UCSD-AML1 (cell line): ENCODE results near the gene IL36RN.
"Not testable (repeated sequence)": the region's sequence is repeated elsewhere in the genome, so short reads cannot be mapped to it uniquely, and the experiment has no call there.

Experiments
- DNase-seq: peaks from one replicate; lab custom pipeline; 2025; ENCODE audit not compliant: unreplicated experiment; lab: John Stamatoyannopoulos, UW

IL36RN gene

DNA sequence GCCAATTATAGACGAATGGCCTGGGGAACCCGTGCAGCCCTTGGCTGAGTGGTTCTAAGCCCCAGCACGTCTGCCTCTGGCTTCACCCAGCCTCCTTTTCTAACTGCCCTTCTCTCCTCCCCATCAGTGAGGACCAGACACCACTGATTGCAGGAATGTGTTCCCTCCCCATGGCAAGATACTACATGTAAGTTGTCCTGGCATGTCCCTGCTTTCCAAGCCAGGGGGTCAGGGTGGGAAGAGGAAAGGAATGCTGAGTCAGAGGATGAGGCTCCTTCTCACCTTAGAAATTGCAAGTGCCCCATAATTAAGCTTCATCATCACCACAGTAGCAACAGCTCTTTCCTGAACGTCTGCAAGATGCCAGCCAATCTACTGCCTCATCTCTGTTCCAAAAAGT is 13.6 kb downstream of the IL36RN start:
- no peak for DNase-seq

DNA sequence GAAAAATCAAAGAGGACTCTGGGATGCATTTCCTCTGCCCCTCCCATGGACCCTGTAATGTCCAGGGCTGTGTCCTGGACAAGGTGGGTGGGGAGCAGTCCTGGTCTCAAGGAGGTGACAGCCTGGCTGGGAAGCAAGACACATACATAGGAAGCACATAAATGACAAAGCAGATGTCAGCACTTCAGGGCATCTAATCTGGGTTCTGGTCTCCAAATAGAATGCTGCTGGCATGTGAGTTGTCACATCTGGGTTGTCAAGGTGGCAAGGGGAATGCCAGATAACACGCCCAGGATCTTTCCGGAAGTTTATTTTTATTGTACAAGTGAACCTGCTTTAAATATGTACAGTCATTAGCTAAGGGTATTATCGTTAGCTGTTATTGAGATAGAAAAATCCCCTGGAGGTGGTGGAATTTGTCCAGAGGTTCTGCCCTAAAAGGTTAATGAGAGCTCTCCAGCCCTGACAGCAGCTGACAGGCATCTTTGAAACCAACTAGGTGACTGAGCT is 14.4 kb downstream of the IL36RN start:
- DNase-seq: no peak

DNA sequence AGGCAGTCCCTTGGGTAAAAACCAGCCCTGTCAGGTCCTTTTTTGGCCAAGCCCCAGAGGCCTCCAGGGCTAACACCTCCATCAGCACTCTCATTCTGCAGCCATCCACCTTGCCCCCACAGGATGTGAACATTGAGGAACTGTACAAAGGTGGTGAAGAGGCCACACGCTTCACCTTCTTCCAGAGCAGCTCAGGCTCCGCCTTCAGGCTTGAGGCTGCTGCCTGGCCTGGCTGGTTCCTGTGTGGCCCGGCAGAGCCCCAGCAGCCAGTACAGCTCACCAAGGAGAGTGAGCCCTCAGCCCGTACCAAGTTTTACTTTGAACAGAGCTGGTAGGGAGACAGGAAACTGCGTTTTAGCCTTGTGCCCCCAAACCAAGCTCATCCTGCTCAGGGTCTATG is 16.0 kb downstream of the IL36RN start:
- DNase-seq: no peak

DNA sequence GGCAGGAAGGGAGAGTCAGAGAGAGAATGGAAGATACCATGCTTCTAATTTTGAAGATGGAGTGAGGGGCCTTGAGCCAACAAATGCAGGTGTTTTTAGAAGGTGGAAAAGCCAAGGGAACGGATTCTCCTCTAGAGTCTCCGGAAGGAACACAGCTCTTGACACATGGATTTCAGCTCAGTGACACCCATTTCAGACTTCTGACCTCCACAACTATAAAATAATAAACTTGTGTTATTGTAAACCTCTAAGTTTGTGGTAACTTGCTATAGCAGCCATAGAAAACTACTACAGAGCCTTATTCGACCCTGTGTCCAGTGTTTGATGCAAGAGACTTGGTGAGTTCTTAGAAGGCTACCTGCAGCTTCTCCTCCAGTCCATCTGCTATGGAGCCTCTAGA is 16.6 kb downstream of the IL36RN start:
- DNase-seq: no peak

DNA sequence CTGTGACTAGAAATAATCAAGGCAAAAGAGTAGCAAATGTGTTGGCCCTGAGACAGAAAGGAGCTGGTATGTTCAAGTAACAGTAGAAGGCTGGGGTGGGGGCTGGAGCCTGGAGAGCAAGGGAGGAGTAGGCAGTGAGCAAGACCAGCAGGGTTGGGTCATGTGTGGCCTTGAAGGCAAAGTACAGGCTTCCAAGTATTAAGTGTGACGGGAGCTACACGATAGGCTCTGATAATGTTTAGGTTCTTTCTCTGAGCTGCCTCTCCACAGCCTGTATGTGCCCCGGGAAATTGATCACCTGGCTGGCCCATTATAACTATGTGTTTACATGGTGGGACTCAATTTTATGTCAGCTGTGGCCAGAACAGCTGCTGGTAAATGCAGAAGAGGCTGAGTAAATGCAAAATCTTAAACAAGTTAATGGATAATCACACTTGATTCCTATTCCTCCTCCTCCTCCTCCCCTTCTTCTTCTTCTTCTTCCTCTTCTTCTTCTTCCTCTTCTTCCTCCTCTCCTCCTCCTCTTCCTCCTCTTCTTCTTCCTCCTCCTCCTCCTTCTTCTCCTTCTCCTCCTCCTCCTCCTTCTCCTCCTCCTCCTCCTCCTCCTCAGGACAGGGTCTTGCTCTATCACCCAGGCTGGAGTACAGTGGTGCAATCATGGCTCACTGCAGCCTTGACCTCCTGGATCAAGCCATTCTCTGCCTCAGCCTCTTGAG is 18.1 kb downstream of the IL36RN start:
- DNase-seq: no peak

DNA sequence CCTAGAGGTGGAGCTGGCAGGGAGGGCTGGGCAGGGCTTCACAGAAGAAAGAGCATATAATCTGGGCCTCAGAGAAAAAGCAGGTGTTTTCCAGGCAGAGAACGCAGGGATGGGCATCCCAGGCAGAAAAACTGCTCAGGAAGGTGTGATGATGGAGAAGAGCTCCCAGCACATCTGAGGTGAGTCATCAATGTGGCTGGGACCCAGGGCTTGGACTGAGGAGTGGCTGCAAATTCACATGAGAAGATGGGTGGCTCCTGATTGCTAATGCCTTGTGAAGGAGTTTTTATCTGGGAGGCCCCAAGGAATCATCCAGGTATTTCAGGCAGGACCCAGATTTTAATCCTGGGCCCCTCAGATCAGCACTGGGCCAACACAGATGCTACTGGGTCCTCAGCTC is 18.9 kb downstream of the IL36RN start:
- no peak for DNase-seq

DNA sequence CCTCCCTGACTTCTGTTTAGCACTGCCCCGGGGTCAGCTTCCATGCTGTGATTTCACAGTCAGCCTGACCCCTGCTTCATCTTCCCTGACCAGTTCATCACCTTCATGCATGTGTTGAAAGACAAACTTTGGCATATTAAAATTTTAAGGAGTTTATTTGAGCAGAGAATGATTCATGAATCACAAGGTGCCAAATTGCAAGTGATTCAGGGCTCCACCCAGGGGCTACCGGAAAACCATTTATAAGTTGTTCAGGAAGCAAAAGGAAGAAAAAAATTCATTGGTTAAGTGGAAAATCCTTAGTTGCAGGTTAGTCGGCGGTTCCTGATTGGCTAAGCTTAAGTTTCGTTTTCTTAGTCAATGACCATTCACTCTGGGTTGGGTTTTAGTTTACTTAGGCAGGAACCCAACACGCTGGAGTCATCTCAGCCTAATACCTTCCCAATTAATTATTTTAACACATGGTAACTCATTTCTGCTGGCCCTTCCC is 19.4 kb downstream of the IL36RN start:
- no peak for DNase-seq

DNA sequence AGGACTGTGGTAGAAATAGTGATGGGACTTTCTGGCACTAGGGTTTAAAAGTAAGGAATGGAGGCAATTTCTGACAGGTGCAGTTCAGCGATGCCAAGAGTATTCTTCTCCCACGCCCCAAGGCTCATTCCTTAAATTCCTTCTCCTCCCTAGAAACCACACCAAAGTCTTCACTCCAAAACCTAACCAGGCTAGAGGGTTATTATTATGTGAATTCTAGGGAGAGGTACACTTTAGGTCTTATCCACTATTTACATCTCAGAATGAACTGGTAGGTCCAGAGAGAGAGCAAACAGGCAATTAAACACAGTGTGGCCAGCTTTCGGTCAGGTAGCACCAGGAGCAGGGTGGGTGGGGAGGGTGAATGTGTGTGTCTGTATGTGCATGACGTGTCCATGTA is 20.1 kb downstream of the IL36RN start:
- no peak for DNase-seq

DNA sequence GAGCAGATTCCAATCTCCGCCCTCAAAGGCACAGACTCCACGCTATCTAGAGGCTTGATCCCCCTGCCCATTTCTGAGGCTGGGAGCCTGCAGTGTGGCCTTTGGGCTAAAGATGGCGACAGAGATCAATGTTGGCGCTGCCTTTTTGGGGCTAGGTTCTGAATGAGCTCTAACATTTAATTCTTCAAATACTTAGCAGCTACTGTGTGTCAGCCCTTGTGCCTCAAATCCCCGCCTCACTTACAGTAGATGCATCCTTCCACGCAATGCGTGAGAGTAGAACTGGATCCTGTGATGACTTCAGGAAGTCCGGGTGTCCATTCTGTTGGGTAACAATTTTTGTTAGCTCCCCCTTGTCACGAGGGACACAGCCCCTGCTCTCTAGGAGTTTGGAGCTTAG is 21.1 kb downstream of the IL36RN start:
- peak; percentile 57 for DNase-seq

DNA sequence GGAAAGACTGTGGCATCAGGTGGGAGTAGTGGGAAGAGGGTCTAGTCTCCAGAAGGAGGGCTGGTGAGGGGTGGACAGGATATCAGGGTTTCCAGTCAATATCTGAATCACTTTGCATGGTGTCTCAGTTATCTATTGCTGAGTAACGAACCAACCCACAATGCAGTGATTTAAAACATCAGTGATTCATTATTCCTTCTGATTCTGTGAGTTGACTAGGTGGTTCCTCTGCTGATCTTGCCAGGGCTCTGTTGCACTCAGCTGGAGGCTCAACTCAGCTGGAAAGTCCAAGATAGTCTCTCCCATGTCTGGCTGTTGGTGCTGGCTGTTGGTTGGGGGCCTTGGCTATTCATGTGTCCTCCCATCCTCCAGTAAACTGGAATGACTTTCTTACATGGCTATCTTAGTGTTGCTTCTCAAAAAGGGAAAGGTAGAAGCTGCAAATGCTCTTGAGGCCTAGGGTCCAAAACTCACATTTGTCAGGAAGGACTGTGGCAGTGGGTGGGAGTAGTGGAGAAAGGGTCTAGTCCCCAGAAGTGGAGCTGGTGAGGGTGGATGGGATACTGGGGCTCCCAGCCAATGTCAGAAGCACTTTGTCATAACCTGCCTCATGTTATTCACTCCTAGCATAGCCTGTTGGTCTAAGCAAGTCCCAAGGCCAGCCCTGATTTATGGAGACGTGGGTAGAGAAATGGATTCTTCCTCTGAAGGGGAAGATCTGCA is 22.7 kb downstream of the IL36RN start:
- no peak for DNase-seq

DNA sequence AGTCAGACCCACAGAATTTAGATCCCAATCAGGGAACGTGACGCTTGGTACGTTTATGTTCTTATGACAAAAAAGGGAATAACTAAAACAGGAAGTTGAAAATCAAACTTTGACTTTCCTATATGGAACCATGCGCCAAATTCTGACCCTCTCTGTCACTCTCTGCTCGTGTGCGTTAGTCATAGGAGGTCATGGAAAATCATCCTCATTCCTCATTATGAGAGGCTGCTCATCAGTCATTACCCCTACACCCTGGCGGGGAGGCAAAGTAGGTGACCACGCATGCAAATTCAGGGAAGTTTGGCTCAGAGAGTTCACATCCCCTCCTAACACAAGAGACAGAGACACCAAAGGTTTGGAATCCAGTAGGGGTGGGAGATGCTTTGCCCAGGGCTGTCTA is 24.3 kb downstream of the IL36RN start:
- no peak for DNase-seq

DNA sequence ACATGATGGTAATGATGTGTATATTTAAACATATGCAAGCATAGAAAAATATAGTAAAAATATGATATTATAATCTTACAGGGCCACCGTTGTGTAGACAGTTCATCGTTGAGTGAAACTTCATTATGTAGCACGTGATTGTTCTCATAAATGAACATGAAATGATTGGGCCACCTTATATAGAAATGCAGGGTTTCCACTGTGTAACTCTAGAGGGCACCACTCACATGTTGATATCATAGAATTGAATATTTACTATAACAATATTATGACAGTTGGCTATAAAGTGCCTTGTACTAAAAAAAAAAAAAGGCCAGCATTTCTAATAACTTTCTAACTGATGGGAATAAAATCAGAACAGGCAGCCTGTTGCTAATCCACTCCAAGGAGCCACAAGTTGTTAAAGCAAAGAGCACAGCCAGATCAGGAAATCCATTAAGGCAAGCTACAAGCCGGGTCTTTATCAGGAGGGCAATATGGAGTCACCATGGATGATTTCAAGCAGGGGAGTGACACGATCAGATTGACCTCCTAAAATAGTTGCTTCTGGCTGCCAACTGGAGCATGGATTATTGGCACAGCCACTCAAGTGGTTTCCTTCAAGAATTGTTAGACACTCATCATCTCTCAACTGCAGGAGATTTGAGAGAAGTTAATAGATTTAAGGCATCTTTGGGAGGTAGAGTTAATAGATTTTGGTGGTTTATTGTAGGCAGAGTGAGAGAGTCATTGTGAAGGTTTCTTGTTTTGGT is 25.4 kb downstream of the IL36RN start:
- DNase-seq: no peak

DNA sequence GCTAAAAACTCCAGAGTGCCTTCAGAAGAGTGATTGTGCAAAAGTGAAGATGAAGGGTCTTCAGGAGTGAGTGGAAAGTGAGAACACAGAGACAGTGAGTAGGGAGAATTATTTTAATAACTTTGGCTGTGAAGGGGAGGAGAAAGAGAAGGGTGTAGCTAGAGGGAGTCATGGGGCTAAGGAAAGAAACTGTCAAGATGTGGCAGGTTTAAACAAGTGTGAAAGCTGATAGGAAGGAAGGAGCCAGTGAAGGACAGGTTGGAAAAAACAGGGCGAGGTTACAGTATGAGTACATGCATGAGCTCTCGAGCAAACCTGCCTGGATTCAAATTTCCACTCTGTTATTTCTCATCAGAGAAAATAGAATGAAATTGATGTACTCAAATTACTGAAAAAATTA is 26.5 kb downstream of the IL36RN start:
- DNase-seq: no peak

DNA sequence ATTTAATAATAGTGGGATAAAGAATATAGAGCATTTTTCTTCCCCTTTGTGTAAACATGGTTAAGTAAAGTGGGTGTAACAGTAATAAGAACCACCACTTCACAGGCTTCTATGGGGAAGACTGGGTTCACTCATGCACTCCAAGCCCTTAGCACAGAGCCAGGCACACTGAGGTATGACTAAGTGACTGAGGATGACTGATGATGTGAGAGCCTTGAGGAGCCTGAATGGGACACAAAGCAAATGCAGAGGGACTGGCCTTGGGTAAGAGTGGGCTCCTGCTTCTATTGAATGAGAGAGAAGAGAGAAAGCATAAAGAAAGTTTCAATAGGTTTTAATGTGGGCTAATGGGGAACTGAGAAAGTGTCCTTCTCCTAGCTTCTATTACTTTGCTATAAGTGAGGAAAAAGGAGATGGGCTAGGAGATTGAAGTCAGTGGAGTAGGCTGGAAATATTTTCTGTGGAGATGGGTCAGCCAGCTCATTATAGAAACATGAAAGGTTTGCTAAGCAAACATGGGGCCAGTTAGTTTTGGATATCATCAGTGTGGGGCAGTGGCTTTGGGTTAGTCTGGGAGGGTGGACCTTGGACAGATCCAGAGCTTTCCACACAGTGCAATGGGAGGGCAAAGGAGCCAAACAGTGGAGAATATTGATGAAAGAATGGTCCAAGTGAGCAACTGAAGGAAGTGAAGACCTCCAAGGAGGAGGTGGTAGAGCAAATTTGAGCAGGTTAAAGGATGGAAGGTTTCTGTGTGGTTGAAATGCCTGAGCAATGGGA is 29.4 kb downstream of the IL36RN start:
- no peak for DNase-seq

DNA sequence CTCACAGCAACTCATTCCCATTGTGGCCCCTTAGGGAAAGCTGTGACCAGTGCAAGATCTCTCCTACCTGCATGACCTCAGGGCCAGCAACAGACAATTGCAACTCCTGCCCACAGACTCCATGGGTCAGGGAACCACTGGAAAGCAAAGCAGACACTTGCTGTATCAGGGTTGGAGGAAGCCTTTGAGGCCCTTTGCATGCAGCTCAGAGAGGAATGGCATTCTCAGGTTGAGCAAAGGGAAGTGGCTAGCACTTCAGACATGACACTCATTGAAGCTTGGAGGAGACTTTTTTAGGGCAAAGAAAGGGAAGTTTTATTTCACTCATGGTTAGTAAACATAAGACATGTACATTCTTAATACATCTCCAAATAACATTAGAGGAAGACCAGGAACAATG is 30.9 kb downstream of the IL36RN start:
- peak; percentile 25 for DNase-seq

DNA sequence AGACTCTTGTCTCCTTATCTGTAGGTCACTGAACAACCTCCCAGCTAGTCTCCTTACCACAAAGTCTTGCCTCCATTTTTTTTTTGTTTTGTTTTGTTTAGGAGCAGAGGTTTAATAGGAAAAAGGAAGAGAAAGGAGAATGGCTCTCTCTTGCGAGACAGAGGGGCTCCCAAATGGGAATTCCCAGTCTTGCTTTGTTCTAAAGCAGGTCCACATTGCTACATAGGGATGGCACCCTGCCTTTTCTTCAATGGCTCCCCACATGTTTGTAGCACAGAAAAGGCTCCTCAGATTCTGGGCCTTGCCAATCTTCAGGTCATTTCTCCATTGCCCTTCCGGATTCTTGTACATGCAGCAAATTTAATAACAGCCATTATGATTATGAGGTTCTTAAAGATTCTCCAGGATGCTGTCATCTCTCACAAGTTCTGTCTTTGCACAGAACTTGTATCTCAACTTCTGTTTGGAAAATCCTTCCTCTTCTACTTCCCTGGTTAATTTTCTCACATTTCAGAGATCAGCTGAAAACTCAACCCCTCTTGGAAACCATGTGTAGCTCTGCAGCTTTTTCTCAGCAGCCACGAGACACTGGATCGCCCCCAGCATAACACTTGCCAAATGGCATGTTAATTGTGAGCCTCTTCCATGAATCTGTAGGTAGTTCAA is 32.4 kb downstream of the IL36RN start:
- no peak for DNase-seq

DNA sequence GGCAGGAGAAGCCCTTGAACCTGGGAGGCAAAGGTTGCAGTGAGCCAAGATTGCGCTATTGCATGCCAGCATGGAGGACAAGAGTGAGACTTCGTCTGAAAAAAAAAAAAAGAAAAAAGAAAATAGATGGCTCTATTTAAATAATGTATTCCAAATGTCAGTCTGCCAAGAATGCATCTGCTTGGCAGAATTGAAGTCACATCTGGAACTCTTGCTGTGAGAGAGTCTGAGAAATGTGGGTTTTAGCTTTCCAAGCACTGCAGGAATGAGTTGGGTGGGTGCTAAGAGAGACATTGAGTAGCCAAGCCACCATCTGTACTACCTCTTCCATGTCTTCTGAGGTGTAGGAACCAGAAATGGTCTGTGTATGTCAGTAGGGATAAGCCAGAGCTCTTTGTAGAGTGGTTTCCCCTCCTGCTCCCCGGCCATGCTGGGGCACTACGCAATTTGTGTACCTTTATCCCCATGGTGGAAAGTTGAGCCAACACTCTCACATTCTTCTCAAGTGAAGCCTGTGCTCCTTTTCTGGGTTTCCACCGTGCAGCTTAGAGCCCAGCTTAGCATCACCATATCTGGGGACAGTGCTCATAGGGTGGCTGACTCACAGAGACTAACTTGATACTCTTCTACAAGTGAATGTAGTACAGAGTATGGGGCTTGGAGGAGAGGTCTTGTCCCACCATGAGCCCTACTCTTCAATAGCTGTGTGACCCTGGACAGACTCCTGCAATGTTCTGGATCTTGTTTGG is 34.0 kb downstream of the IL36RN start:
- DNase-seq: no peak

DNA sequence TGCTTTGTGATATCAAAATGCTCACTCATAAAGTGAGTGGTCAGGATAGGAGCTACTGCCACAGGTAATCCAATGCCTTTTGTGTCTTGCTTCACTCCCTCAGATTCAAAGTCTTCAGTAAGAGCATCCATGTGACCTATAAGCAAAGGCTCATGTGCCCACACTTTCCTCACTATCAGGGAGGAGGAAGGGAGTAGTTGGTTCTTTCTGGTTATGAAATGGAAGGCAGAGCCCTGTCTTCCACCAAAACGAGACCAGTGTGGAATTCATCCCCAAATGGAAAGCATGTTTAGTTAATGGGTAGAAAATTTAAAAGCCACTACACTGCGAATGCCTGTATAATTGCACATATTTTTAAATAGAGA is 34.6 kb downstream of the IL36RN start:
- DNase-seq: no peak

DNA sequence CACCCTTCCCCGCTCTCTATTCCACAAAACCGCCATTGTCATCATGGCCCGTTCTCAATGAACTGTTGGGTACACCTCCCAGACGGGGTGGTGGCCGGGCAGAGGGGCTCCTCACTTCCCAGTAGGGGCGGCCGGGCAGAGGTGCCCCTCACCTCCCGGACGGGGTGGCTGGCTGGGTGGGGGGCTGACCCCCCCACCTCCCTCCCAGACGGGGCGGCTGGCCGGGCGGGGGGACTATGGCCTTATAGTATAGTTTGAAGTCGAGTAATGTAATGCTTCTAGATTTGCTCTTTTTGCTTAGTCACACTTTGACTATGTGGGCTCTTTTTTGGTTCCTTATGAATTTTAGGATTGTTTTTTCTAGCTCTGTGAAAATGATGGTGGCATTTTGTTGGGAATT is 37.3 kb downstream of the IL36RN start:
- DNase-seq: not testable (repeated sequence)
